Mucosa of descending colon (tissue), 3 donors: Measurements from ENCODE around the gene TIMM21. TPM values are rescaled to one million over a fixed set of nuclear protein-coding genes. Genes with fewer than 3 reads are reported as not detected.

ENCODE experiments used
- ATAC-seq: fragments of 200-7000 bp; cut with Tn5 transposase; one replicate; pipeline ENCODE4 v1.9.1; 2020; ENCODE audit warnings: mild to moderate bottlenecking, moderate library complexity
- DNase-seq, 3 donors: peaks; one replicate each; pipeline ENCODE4 v3.0.0-alpha.2; 2020
- H3K36me3 ChIP-seq: fragments of 200-600 bp; one replicate; pipeline ENCODE4 v1.8.0; 2021; ENCODE audit warnings: low read depth, mild to moderate bottlenecking
- H3K4me1 ChIP-seq: fragments of 200-600 bp; one replicate; pipeline ENCODE4 v1.8.0; 2021; ENCODE audit warnings: low read depth, mild to moderate bottlenecking
- H3K4me3 ChIP-seq: fragments of 200-600 bp; one replicate; pipeline ENCODE4 v1.8.0; 2021; ENCODE audit warnings: mild to moderate bottlenecking
- H3K9me3 ChIP-seq: fragments of 200-600 bp; one replicate; pipeline ENCODE4 v1.8.0; 2021; ENCODE audit warnings: mild to moderate bottlenecking
- intact Hi-C, 2 donors: fragments of 100-400 bp; cut with DNase I in 1 of 2; cut with micrococcal nuclease in 1 of 2; formaldehyde crosslinking; loops; one replicate each; pipeline versions ENCODE4 v1.11.0 to v1.11.1; 2022; cut with DNase I, micrococcal nuclease
- long read RNA-seq, 2 donors: library from polyadenylated mRNA; unstranded; transcript quantifications; one replicate each; pipeline ENCODE4 v2.0.0, GENCODE V29; 2019 to 2021
- total RNA-seq, 3 donors: library from RNA; stranded (reverse); fragmentation: NEBNext Ultra II Directional in 2 of 3; extraction: Animal tissue kit (Norgen Biotek cat#: 25700) in 2 of 3; gene quantifications; one replicate each; pipeline versions ENCODE4 v1.2.1 to v1.2.4, GENCODE V29; 2021 to 2023
- TF ChIP-seq, protein P1 (sequence below): fragments of 200-600 bp; IDR thresholded peaks from one replicate; pipeline ENCODE4 v1.8.0; 2022; ENCODE audit warnings: antibody characterized with exemption, mild to moderate bottlenecking
- donor health status: DM: no; HTN: no; CAD: no; lungs with moderate emphysema.
- donor health status: DM: no; HTN: no; CAD: no.
- donor health status: DM: no; HTN: yes; CAD: no.

The TIMM21 gene, protein sequence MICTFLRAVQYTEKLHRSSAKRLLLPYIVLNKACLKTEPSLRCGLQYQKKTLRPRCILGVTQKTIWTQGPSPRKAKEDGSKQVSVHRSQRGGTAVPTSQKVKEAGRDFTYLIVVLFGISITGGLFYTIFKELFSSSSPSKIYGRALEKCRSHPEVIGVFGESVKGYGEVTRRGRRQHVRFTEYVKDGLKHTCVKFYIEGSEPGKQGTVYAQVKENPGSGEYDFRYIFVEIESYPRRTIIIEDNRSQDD
- total RNA-seq = 10 to 100 TPM; 26.1 to 46.1 (median 34.8) TPM
- long read RNA-seq, donor 1, transcript TIMM21-201 (6 exons, 3,095 nt) = major isoform, 33 of 40 reads
- long read RNA-seq, donor 1, partial matches to known transcripts = 6 of 40 reads
- long read RNA-seq, donor 1, other reads (novel, unspliced or antisense) = 1 of 40 reads
- long read RNA-seq, donor 2, transcript TIMM21-201 (6 exons, 3,095 nt) = major isoform, 9 of 13 reads
- long read RNA-seq, donor 2, partial matches to known transcripts = 3 of 13 reads
- long read RNA-seq, donor 2, other reads (novel, unspliced or antisense) = 1 of 13 reads

- TF ChIP-seq, protein P1, sequence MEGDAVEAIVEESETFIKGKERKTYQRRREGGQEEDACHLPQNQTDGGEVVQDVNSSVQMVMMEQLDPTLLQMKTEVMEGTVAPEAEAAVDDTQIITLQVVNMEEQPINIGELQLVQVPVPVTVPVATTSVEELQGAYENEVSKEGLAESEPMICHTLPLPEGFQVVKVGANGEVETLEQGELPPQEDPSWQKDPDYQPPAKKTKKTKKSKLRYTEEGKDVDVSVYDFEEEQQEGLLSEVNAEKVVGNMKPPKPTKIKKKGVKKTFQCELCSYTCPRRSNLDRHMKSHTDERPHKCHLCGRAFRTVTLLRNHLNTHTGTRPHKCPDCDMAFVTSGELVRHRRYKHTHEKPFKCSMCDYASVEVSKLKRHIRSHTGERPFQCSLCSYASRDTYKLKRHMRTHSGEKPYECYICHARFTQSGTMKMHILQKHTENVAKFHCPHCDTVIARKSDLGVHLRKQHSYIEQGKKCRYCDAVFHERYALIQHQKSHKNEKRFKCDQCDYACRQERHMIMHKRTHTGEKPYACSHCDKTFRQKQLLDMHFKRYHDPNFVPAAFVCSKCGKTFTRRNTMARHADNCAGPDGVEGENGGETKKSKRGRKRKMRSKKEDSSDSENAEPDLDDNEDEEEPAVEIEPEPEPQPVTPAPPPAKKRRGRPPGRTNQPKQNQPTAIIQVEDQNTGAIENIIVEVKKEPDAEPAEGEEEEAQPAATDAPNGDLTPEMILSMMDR = no peak
- peaks cover 13% of the 10 kb centered on the region for H3K4me1 ChIP-seq
- intact Hi-C loops = no loop called here
- H3K4me3 ChIP-seq = peak within 1 kb of the TSS; percentile 33
- H3K9me3 ChIP-seq = no peaks in the 10 kb centered on the region
- ATAC-seq (peak; percentile 97), DNase-seq (peak; percentile 96 to 97 (median 97))
- no peaks in the 10 kb centered on the region for H3K36me3 ChIP-seq
These were observed at the start of gene TIMM21, which contains the start of gene FBXO15 for GRCh38 chr18:74147779-74148542. TIMM21 (plus strand) TSS chr18:74148523; CDS start chr18:74148809, 286 bp downstream. FBXO15 (minus strand) TSS chr18:74147834; CDS start chr18:74147785, 49 bp downstream.

- intact Hi-C loops = no loop called here
- no peak for DNase-seq
These were observed 39.9 kb upstream of the TIMM21 start for GRCh38 chr18:74108460-74108859.

DNA sequence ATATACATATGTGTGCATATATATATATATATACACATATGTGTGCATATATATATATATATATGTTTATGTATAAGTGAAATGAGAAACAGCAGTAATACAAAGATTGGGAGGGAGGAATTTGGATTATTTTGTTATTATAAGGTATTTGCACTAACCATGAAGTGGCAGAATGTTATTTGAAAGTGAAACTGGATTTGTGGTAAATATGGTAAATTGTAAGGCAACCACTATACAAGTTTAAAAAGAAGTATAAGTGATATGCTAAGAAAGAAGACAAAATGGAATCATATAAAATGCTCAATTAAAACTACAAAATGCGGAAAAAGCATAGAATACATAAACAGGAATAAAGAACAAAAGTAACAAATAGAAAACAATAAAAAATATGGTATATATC, 38.2 kb upstream of the TIMM21 start:
- Histone ChIP-seq H3K4me3 (no peak overlapping the region), H3K9me3 (peaks cover 7% of the 10 kb centered on the region), H3K36me3 (no peaks in the 10 kb centered on the region), H3K4me1 (no peaks in the 10 kb centered on the region)
- TF ChIP-seq, protein P1 = no peak
- intact Hi-C loops = no loop called here
- ATAC-seq (no peak), DNase-seq (no peak)

More at GRCh38 chr18:74108460-74108859, 39.9 kb upstream of the TIMM21 start:
- Histone ChIP-seq H3K36me3 (no peaks in the 10 kb centered on the region), H3K4me1 (no peaks in the 10 kb centered on the region), H3K4me3 (no peak overlapping the region), H3K9me3 (peaks cover 7% of the 10 kb centered on the region)
- ATAC-seq = no peak
- TF ChIP-seq, protein P1 = no peak

GRCh38 chr18:74110976-74111375, 37.3 kb upstream of the TIMM21 start:
- DNase-seq (peak in 2 of 3 donors; percentile 43 to 66), ATAC-seq (peak; percentile 85)
- TF ChIP-seq, protein P1 = no peak
- peaks cover 7% of the 10 kb centered on the region for H3K9me3 ChIP-seq
- H3K36me3 ChIP-seq = no peaks in the 10 kb centered on the region
- no peaks in the 10 kb centered on the region for H3K4me1 ChIP-seq
- H3K4me3 ChIP-seq = no peak overlapping the region
- intact Hi-C loops = no loop called here

DNA sequence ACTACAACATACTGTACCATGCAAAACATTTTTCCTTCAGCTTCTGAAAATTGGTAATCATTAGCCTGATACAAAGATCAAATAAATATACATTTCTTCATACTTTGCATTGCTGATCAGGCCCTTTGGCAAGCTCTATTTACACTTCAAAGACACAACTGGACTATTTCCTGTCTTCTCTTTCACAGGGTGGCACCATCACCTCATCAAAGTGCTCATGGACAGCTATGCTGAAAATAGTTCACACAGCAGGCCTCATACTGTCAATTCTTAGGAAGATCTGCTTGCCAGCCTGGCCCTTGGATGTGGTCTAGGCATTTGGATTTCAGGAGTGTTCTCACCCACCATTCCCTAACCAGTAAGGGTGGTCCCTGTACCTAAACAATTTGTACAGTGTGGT, 34.6 kb upstream of the TIMM21 start:
- no peaks in the 10 kb centered on the region for H3K4me1 ChIP-seq
- H3K9me3 ChIP-seq = peaks cover 7% of the 10 kb centered on the region
- intact Hi-C loops = no loop called here
- H3K4me3 ChIP-seq = no peak overlapping the region
- H3K36me3 ChIP-seq = no peaks in the 10 kb centered on the region
- TF ChIP-seq, protein P1 = no peak
- DNase-seq (no peak), ATAC-seq (no peak)
